MM.1S (cell line): Measurements from ENCODE around the gene BIRC5.

Experiments
- EZH2 ChIP-seq: fragments of 300-600 bp; sonication (generic); optimal IDR thresholded peaks from 2 replicates; pipeline ENCODE3; 2017; ENCODE audit warnings: low read depth, mild to moderate bottlenecking, antibody characterized with exemption, low read length, mixed read lengths
- TF ChIP-seq, protein P1 (sequence below): fragments of 300-600 bp; sonication (generic); IDR thresholded peaks from 2 replicates; pipeline ENCODE4 v1.5.1; 2016; ENCODE audit warnings: antibody characterized with exemption, low read length, mixed read lengths

DNA sequence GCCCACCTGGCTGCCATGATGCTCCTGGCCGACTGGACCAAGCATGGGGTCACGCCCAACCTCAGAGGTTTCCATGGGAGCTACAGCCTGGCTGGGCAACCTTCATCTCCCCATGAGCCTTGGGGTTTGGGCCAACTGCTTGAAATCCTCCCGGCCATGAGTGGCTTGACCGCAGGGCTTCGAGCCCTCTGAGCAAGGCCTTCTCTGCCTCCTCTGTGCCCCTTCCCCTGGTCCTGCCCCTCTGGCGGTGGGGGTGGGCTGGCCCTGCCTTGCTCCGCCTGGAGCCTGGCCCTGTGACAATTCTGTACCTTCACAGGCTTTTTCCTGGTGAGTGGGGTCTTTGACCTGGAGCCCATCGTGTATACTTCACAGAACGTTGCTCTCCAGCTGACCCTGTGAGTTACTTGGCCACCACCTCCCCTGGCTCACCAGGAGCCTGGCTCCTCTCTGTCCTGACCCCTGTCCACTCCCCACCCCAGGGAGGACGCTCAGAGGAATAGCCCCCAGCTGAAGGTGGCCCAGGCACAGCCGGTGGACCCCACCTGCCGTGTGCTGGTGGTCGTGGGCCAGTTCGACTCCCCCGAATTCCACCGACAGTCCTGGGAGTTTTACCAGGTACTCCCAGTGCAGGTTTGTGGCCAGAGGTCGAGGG is 8.8 kb upstream of the BIRC5 start:
- TF ChIP-seq, protein P1, sequence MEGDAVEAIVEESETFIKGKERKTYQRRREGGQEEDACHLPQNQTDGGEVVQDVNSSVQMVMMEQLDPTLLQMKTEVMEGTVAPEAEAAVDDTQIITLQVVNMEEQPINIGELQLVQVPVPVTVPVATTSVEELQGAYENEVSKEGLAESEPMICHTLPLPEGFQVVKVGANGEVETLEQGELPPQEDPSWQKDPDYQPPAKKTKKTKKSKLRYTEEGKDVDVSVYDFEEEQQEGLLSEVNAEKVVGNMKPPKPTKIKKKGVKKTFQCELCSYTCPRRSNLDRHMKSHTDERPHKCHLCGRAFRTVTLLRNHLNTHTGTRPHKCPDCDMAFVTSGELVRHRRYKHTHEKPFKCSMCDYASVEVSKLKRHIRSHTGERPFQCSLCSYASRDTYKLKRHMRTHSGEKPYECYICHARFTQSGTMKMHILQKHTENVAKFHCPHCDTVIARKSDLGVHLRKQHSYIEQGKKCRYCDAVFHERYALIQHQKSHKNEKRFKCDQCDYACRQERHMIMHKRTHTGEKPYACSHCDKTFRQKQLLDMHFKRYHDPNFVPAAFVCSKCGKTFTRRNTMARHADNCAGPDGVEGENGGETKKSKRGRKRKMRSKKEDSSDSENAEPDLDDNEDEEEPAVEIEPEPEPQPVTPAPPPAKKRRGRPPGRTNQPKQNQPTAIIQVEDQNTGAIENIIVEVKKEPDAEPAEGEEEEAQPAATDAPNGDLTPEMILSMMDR, result no peak
- TF ChIP-seq EZH2, result no peak
